Measurements from ENCODE around the gene CADM1. TPM values are rescaled to one million over a fixed set of nuclear protein-coding genes. Genes with fewer than 3 reads are reported as not detected.

CADM1 gene
- total and polyA plus RNA-seq, 9 of the 15 experiments (the other 6 are each of a cell fraction or from before 2014, with no cell fraction given) = 0.42 TPM; not detected in 8

- FAIRE-seq = no peak
- intact Hi-C loops (cut with micrococcal nuclease) = no loop called here
These were observed 353.2 kb downstream of the CADM1 start for GRCh38 chr11:115151010-115151409.

More at GRCh38 chr11:115151010-115151409, 353.2 kb downstream of the CADM1 start:
- no peaks in the 10 kb centered on the region for H3K9me3 ChIP-seq (replicated peaks; ENCODE audit: control insufficient read depth, insufficient read depth, low read depth, low read length)
- H4K20me1 ChIP-seq (replicated peaks; ENCODE audit: control insufficient read depth, insufficient read depth, low read length) = no peaks in the 10 kb centered on the region
- no peak overlapping the region for H3K27ac ChIP-seq (ENCODE audit: extremely low read depth, low read depth, low read length)
- ATAC-seq = no peak
- DNase-seq (ENCODE audit: extremely low read depth in 1 of 4, low spot score in 3 of 4) = no peak
- ChIA-PET POLR2A (no interaction called here), CTCF (ENCODE audit: low intra/inter-chr PET ratio) (no interaction called here)
- 19% methylated on average over 1 of the region's 1 CpG for WGBS (ENCODE audit: insufficient coverage, low coverage, missing lambda C conversion rate)
- H3K79me2 ChIP-seq (ENCODE audit: control insufficient read depth, insufficient read depth, low read length) = no peaks in the 10 kb centered on the region
- no peaks in the 10 kb centered on the region for H3K4me1 ChIP-seq (replicated peaks in 1 of 2; ENCODE audit: control insufficient read depth in 2 of 2, insufficient read depth in 2 of 2, low read length in 2 of 2)
- H2AFZ ChIP-seq (ENCODE audit: low read depth, low read length) = no peak overlapping the region
- H3K36me3 ChIP-seq (ENCODE audit: control insufficient read depth, insufficient read depth, low read length) = no peaks in the 10 kb centered on the region
- no peak overlapping the region for H3K4me3 ChIP-seq
- H3K27me3 ChIP-seq (ENCODE audit: control insufficient read depth in 2 of 2, insufficient read depth in 2 of 2, low read length in 2 of 2) = 0 out of 5 replicates have a peak, but pooled peaks cover 0 to 3% of the 10 kb centered on the region in 2 experiments
- H3K9ac ChIP-seq (ENCODE audit: insufficient read depth in 1 of 2, low read depth in 2 of 2, low read length in 2 of 2) = no peak overlapping the region
- H3K4me2 ChIP-seq (ENCODE audit: insufficient read depth, low read length) = no peak overlapping the region
- no TSS peak for BruUV-seq (replicated peaks)
- peaks cover 2% of the 10 kb centered on the region for H3K9me1 ChIP-seq (ENCODE audit: control insufficient read depth, insufficient read depth, low read length)
- in situ Hi-C loops (cut with MboI) = no loop called here
- TF ChIP-seq ZNF76 (CRISPR knock-in tag; IDR thresholded peaks at IDR 0.05; ENCODE audit: borderline replicate concordance) (no peak), HBP1 (CRISPR knock-in tag; IDR thresholded peaks at IDR 0.05) (no peak), ZNF239 (CRISPR knock-in tag; IDR thresholded peaks at IDR 0.05) (no peak), MYBL2 (IDR thresholded peaks at IDR 0.05; ENCODE audit: low read depth) (no peak), MYBL2 (CRISPR knock-in tag; IDR thresholded peaks at IDR 0.05; ENCODE audit: borderline replicate concordance) (no peak), CTCFL (IDR thresholded peaks at IDR 0.05; ENCODE audit: borderline replicate concordance, insufficient read depth, low read depth, low read length, poor library complexity, severe bottlenecking) (no peak)
- TF ChIP-seq, protein P1, sequence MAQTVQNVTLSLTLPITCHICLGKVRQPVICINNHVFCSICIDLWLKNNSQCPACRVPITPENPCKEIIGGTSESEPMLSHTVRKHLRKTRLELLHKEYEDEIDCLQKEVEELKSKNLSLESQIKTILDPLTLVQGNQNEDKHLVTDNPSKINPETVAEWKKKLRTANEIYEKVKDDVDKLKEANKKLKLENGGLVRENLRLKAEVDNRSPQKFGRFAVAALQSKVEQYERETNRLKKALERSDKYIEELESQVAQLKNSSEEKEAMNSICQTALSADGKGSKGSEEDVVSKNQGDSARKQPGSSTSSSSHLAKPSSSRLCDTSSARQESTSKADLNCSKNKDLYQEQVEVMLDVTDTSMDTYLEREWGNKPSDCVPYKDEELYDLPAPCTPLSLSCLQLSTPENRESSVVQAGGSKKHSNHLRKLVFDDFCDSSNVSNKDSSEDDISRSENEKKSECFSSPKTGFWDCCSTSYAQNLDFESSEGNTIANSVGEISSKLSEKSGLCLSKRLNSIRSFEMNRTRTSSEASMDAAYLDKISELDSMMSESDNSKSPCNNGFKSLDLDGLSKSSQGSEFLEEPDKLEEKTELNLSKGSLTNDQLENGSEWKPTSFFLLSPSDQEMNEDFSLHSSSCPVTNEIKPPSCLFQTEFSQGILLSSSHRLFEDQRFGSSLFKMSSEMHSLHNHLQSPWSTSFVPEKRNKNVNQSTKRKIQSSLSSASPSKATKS (CRISPR knock-in tag; IDR thresholded peaks at IDR 0.05) = no peak

Data from K562 (cell line).